Right ventricle myocardium superior (tissue), 1 donor: ENCODE measurements around the gene UBE2N. TPM values are rescaled to one million over a fixed set of nuclear protein-coding genes. Genes with fewer than 3 reads are reported as not detected.
"Not testable (repeated sequence)": the region's sequence is repeated elsewhere in the genome, so short reads cannot be mapped to it uniquely, and the experiment has no call there.

Experiments used
- ATAC-seq: fragments of 200-7000 bp; cut with Tn5 transposase; one replicate; pipeline ENCODE4 v1.9.1; 2020; ENCODE audit warnings: mild to moderate bottlenecking; ENCODE audit not compliant: poor library complexity
- DNase-seq: peaks from one replicate; pipeline ENCODE4 v3.0.0-alpha.2; 2020
- intact Hi-C: fragments of 100-400 bp; cut with DNase I; formaldehyde crosslinking; loops from one replicate; pipeline ENCODE4 v1.11.2; 2022
- total RNA-seq: library from RNA; stranded (reverse); fragmentation: NEBNext Ultra II Directional; extraction: Animal tissue kit (Norgen Biotek cat#: 25700); gene quantifications from one replicate; pipeline ENCODE4 v1.2.1, GENCODE V29; 2021
- donor health status: DM: no; HTN: yes; CAD: no; lungs with severe emphysema.

UBE2N gene
- total RNA-seq, 1 donor from 2014 or later: 77.3 TPM

DNA sequence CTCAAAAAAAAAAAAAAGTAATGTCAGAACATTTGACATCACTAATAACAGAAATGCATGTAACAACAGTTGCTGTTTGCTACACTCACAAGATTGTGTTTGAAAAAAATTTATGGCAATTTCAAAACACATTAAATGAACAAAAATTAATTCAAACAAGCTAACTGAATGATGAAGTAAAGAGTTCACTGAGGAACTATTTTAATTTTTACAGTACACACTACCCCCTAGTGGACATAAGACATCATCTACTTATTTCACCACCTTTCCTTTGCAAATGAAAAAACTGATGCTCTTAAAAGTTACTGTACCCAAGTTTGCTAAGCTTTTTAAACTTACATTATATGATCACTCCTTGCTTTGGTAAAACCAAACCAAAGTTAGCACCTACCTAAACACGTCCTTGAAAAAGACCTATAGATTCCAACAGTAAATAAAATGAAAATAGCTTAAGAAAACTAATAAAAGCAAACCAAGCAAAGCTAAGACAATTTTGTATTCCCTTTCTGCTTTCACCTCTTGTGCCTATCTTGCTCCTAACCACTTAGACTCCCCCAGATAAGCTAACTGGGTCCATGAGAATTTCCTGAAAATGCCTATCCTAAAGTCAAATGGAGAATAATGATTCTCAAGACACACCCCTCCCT is 22.2 kb downstream of the UBE2N start:
- ATAC-seq (peak; percentile 63), DNase-seq (no peak)
- intact Hi-C loops: loop anchor here (5.0 kb wide), 1 partner anchor 432 kb away; no protein-coding TSS in a partner anchor

DNA sequence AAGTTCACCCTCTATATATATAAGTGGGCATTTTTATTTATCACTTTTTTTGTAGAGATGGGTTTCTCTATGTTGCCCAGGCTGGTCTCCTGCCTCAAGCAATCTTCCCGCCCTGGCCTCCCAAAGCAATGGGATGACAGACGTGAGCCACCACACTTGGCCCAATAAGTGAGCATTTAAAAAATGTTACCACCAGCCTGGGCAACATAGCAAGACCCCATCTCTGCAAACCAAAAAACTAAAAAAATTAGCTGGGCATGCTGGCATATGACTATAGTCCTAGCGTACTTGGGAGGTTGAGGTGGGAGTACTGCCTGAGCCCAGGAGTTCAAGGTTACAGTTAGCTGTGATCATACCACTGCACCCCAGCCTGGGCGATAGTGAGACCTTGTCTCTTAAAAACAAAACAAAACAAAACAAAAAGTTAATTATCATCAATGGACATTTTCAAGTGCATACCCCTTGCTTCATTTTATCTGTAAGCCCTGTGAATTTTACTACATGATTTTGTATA is 23.7 kb downstream of the UBE2N start:
- ATAC-seq (no peak), DNase-seq (no peak)
- intact Hi-C loops: loop anchor here (5.0 kb wide), 1 partner anchor 431 kb away; no protein-coding TSS in a partner anchor

DNA sequence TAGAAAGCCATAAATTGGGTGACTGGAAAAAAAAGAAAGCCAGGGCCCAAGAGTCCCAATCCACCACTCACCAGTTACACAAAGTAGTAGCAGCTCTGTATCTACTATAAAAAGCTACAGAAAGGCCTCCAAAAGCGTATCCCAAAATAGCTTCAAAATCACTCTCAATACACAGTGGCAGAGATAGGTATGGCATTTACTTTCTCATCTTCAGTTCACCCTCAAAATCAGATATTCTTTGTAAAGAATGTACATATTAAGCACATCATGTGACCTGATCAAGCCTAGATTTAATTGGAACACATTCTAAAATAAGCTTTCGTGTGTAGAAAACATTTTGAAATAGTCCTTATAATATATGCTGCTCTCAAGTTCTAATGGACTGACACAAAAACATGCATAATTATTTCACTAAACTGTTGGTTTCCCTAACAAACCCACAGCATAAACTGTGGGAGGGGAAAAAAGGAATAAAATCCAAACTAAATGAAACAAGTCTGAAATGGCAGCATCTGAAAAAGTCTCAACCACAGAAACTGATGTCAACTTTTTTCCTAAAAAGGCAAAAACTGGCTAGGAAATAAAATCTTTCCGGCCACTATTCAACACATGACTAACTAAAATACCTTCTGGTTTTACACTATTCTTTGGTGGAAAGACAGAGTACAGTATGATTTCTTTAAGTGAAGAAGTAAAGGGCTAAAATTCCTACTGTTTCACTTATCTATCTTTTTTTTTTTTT is 25.9 kb downstream of the UBE2N start:
- intact Hi-C loops: loop anchor here (5.0 kb wide), 1 partner anchor 429 kb away; no protein-coding TSS in a partner anchor
- DNase-seq (no peak), ATAC-seq (peak; percentile 75)

DNA sequence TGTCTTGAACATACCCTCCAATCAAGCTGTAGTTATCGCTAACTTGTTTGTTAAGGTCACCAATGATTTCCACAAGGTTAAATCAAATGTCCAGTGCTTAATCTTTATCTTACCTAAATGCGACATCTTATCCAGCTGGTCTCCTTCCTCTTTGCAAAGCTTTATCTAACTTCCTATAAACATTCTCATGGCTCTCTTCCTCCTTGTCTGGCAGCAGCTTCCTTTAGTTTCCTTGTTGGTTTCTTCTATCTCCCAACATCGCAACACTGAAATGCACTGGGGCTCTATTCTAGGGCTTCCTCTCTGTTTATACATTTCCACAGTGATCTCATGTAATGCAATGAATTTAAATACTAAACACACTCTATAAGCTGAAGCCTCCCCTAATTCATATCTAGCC is 28.7 kb downstream of the UBE2N start:
- intact Hi-C loops: no loop called here
- ATAC-seq (no peak), DNase-seq (no peak)

DNA sequence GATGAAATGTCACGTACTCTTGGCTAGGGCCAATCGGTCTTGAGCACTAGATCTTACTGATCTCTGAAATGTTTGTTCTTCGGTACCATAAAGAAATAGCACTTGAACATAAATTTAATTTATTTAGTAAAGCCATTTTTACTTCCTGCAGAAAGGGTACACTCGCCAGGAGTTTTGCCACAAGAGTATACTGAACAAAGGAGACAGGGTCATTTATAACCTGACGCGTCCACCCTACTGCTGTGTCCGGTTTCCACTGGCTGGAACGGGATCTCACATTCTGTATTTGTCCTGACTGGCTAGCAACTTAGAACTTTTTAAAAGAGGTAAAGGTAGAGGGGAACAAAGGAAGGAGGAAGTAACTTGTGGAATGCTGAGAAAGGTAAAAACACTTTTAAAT is 29.4 kb downstream of the UBE2N start:
- ATAC-seq, intact Hi-C loops, DNase-seq: not testable (repeated sequence)

DNA sequence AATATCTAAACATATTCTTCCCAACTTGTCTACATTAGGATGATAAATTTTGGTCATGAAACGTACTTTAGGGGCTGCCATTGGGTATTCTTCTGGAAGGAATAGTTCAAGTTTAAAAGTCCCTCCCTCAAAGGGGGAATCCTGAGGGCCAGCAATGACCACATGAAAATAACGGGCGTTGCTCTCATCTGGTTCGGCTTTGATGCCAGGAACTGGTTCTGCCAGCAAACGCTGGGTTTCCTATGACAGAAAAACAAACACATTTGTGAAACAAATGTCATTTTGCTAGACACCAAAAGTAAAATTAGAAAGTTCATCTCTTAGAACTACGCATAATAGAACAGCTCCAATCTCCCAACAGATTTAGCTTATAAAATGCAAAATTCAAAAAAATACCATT is 30.7 kb downstream of the UBE2N start:
- ATAC-seq, intact Hi-C loops, DNase-seq: not testable (repeated sequence)

DNA sequence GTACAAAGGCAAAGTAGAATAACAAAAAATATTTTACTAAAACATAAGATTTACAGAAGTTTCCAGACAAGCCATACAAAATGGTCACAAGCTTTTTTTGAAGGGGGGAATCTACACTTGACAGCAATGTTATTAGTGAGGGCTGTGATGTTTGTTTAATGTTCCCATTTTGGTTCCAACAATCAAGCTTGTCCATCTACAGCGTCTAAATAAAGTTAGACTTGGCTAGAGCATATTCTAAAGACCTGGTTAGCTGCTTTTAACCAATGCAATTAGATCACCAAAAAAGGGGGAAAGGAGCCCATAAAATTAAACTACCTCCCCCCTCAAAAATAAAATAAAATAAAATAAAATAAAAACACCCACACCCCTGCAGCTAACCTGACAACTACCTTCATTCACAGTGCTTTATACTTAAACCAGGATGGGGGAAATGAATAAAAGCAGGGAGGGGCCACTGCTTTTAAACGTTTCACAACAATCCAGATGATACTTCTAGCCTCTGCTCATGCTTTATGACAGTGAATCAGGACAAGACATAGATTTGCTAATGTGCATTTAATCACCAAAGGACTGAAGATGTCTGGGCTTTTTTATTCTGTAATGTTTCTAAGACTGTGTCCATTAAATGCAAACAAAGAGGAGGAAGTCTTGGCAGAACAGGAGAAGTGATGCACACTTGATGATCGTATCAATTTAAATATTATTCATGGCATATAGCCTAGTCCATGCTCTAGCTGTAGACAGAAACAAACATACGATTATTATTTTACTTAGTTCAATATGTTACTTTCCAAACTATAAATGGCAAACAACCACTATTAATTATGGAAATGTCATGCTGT is 32.2 kb downstream of the UBE2N start:
- ATAC-seq, intact Hi-C loops, DNase-seq: not testable (repeated sequence)

DNA sequence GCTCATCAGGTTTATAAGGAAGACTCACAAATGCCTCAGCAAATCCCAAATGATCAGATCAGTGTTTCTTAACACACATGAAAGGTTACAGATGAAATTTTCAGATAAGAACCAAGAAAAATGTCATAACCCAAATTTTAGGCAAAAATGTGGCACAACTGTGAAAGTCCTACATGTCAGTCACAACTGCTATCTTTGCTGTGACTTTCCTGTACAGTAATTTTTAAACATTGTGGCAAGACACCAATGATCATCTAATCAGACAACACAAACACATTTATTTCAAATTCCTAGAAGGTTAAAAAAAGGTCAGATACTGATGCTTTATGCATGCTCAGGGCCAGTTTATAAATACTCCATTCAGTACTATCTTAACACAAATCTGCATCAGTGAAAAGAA is 32.9 kb downstream of the UBE2N start:
- ATAC-seq: no peak
- intact Hi-C loops: no loop called here
- DNase-seq: no peak

DNA sequence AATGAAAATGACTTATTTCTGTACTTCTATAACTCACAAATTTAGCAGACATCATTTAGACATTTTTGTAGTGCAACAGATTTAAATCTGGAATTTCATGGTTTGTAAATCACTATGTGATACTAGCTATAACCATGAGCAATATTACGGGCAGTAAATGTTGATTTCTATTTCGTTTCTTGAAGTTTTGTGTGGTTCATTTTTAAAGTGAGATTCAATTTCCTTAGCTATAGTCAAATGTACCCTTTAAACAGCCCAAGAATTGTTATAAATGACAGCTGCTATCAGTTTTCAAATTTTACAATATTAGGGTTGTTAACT is 33.8 kb downstream of the UBE2N start:
- intact Hi-C loops: no loop called here
- DNase-seq (no peak), ATAC-seq (no peak)

DNA sequence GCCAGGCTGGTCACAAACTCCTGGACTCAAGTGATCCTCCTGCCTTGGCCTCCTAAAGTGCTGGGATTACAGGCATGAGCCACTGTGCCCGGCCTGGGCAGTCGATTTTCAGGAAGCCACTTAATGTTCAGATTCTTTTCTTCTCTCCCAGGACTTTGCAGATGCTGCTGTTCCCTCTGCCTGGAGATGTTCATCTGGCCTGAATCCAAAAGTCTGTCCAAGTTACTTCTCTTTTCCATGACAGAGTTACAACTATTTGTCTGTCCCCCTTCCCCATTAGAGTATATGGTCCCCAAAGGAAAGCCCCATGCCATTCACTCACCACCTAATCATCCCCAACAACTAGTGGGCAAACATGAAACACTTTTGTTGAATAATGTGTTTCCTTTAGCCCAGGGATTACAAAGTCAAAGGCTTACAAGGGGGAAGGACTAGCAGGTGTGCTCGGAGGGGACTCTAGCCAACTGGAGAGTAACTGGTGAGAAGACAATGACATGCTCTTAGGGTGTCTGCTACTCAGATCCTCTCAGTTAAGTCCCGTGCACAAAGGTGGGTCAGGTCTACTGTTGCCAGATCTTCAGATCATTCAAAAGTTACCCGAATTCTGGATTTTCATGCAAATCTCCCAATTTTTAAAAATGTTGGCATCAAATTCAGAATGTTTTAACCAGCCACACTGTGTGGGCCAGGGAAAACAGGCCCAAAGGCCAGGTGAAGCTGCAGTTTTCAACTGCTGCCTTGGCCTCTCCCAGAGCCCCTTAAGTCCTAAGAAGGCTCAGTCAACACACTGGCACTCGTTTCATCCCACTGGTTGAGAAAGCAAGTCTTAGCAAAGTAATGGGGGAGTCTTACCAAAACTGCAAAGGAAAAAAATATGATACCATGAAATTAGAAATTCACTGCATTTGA is 34.4 kb downstream of the UBE2N start:
- ATAC-seq (peak; percentile 3), DNase-seq (no peak)
- intact Hi-C loops: no loop called here

DNA sequence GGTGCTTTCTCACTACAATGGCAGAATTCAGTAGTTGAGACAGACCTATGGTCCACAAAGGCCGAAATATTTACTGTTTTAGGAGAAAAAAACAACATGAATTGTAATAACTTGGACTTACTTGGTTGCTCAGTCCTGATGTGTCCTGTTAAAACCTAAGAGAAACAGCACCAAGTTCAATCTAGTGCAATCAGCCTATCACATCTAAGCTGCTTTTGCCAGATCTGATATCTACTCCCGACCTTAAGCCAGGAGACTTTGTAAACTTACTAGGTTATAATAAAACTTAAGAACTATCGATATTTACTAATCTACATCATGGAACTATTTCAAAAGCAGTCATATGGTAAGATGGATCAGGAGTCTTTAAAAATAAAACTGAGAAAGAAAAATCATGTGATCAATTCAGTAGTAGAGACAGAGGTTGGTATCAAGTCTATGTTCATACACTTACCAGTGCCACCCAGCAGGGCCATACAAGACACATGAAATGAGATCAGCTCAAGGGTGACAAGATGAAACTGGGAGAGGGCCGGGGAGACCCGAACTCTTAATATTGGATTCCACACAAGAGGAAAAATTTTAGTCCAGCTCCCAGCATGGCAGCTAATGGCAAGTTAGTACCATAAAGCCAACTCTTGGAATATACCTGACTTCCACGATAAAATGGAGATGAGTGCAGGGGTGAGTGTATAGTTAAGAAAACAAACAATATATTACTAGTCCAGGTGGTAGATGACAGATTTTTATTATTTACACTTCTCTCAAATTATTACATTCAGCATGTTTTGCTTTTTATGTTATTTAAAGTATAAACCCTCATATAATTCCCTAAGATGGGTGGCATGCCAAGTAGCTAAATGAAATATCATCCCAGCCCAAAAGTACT is 36.5 kb downstream of the UBE2N start:
- ATAC-seq (peak; percentile 21), DNase-seq (no peak)
- intact Hi-C loops: no loop called here

DNA sequence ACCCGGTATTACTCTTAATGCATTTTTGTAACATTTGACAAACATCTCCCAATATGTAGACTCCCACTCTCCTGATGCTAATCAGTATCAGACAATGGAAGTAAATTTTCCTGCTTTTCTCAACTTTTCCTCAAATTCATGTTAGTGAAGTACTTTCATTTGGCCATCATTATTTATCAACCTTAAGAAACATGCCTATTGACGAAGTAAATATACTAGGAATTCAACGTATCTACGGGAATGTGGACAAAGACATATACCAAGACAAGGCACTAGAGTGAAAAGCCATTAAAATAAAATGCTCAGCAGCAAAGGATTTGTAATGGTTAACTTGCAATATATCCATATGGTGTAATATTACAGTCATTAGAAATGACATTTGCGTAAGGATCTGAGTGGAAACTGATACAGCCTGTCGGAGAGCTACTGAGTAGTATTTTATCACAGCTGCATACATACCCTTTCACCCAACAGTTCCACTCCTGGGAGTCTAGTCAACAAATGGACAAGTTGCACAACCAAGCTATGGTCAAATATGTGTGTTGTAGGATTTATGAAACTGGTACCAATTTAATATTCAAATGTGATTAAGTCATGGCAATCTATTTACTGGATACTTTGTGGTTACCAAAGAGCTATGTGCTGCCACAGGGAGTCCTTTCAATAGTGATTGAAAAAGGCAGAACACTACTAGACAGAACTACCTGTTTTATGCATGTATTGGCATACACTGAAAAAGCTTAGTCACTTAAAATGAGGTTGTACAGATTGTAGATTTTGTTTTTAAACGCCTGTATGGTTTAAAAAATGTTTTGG is 37.6 kb downstream of the UBE2N start:
- DNase-seq: no peak
- intact Hi-C loops: no loop called here
- peak; percentile 32 for ATAC-seq

DNA sequence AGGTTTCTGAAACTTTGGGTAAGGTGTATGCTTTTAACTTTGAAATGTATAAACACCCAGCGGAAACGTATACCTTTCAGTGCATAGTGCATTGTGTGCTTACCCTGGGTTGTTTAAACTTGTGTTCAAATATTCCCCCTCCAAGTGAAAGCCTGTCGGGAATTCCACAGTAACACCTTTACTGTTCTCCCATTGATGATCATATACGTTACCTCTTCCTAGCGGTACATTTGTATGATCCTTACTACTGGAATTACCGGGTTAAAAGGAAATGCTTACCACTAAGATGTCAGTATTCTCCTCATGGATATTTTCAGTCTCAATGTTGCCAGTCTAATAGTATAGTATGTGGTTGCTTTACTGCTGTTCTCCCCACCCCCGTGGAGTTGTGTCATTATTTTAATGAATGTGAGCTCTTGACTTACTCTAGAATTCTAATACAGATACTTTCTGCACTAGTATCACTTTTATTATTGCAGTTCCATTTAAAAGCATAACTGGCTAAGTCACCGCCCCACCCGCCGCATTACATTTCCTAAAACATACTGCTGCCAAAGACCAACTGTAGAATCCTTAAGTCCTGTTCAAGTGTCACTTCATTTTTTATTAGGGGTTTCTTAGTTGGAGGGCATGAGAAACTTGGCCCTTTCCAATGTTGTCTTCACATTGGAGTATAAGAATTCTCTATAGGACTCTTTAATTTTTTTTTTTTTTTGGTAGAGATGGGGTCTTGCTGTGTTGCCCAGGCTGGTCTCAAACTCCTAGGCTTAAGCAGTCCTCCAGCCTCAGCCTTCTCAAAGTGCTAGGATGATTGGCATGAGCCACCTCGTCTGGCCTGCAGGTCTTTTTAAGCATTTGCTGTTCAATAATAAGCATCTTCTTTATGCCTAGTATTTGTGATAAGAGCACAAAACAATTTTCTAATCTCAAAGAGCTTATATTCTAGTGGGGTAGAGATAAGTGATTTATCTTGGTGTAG is 39.1 kb downstream of the UBE2N start:
- intact Hi-C loops: no loop called here
- no peak for DNase-seq
- ATAC-seq: no peak

DNA sequence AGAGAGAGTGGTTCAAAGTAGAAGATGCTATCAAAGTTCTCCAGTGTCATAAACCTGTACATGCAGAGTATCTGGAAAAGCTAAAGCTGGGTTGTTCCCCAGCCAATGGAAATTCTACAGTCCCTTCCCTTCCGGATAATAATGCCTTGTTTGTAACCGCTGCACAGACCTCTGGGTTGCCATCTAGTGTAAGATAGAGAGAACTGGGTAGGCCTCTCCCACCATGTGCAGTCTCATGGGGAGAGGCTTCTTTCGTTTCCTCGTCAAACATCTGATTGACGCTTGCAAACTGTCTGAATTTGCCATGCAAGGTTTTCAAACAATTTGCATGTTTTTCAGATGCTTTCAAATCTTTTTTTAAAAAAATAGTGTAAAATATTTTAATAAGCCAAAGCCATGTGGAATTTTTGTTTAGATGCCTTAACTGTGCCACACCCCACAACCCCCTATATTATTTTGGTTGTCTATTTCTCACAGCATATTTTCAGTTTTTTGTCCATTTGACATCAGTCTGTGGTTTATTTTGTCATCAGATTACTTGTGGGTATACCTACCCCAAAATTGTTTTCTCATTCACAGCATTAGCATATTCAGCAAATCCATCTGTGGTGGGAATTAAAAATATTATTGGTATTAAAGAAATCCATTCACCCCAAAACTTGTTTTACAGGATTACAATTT is 42.4 kb downstream of the UBE2N start:
- intact Hi-C loops: loop anchor here (5.0 kb wide), 1 partner anchor 412 kb away; no protein-coding TSS in a partner anchor
- not testable (repeated sequence) for DNase-seq
- ATAC-seq: peak; percentile 78

DNA sequence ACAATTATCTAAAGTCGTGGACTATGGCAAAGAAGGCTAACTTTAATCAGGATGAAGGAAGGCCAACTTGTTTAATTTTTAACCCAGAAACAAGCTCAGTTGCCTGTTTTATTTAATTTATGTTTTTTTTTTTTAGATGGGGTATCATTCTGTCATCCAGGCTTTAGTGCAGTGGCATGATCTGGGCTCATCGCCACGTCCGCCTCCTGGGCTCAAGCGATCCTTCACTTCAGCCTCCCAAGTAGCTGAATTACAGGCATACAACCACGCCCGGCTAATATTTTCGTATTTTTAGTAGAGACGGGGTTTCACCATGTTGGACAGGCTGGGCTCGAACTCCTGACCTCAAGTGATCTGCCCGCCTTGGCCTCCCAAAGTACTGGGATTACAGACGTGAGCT is 44.3 kb downstream of the UBE2N start:
- ATAC-seq (no peak), DNase-seq (no peak)
- intact Hi-C loops: loop anchor here (5.0 kb wide), 1 partner anchor 410 kb away; no protein-coding TSS in a partner anchor
